Gastroesophageal sphincter (tissue), 3 donors: ENCODE data around the gene HELZ.

Source experiments
- CTCF ChIP-seq, 4 experiments: fragments of 200-600 bp in 2 of 4; fragments of 450-650 bp in 2 of 4; sonication (generic) in 1 of 4; IDR thresholded peaks; one replicate each; pipeline ENCODE4 v1.5.1; 2017 to 2019; ENCODE audit warnings: antibody characterized with exemption in 4 of 4, mild to moderate bottlenecking in 2 of 4, moderate library complexity in 2 of 4
- EP300 ChIP-seq: sonication (generic); formaldehyde crosslinking; IDR thresholded peaks from one replicate; pipeline ENCODE4 v1.6.1; 2017; ENCODE audit warnings: antibody characterized with exemption, mild to moderate bottlenecking
- POLR2A ChIP-seq, 2 donors: fragments of 450-650 bp; IDR thresholded peaks; one replicate each; pipeline ENCODE4 v1.6.1; 2017; ENCODE audit warnings: antibody characterized with exemption in 2 of 2, mild to moderate bottlenecking in 2 of 2, moderate library complexity in 1 of 2
- POLR2AphosphoS5 ChIP-seq: sonication (generic); formaldehyde crosslinking; IDR thresholded peaks from one replicate; pipeline ENCODE4 v1.6.1; 2017; ENCODE audit warnings: antibody characterized with exemption

- TF ChIP-seq CTCF (IDR thresholded peaks at IDR 0.05) (no peak), POLR2AphosphoS5 (no peak), EP300 (no peak), POLR2A (IDR thresholded peaks at IDR 0.05) (no peak)
Observed at GRCh38 chr17:67124450-67125148, 120.4 kb downstream of the HELZ start.
